OCI-LY1 (cell line): ENCODE data around the gene ROR2.

ENCODE experiments used
- H2AFZ ChIP-seq: fragments of 200-600 bp; sonication (generic), shearing (Covaris generic); 2 replicates; pipeline ENCODE4 v1.6.0; 2014; ENCODE audit warnings: antibody characterized with exemption, mild to moderate bottlenecking, low read length
- H3F3A ChIP-seq: fragments of 200-600 bp; sonication (generic), shearing (Covaris generic); 2 replicates; pipeline ENCODE4 v1.6.0; 2014; ENCODE audit warnings: mild to moderate bottlenecking, antibody characterized with exemption, low read length, moderate library complexity; ENCODE audit not compliant: insufficient read depth
- H3K27ac ChIP-seq: fragments of 200-600 bp; sonication (generic); 2 replicates; pipeline ENCODE4 v1.5.1; 2014; ENCODE audit warnings: low read length, mixed run types, mild to moderate bottlenecking, low read depth; ENCODE audit not compliant: poor library complexity, severe bottlenecking
- H3K27me3 ChIP-seq: fragments of 200-600 bp; sonication (generic); 2 replicates; pipeline ENCODE4 v1.6.0; 2014; ENCODE audit warnings: antibody characterized with exemption, mild to moderate bottlenecking, low read length, moderate library complexity; ENCODE audit not compliant: insufficient read depth
- H3K36me3 ChIP-seq: fragments of 200-600 bp; sonication (generic); 2 replicates; pipeline ENCODE4 v1.6.1; 2014; ENCODE audit warnings: mild to moderate bottlenecking, antibody characterized with exemption, low read length, moderate library complexity, mixed read lengths; ENCODE audit not compliant: insufficient read depth
- H3K4me1 ChIP-seq: fragments of 200-600 bp; sonication (generic); 2 replicates; pipeline ENCODE4 v1.5.1; 2014; ENCODE audit warnings: mild to moderate bottlenecking, low read length, moderate library complexity; ENCODE audit not compliant: insufficient read depth, severe bottlenecking
- H3K4me2 ChIP-seq: fragments of 200-600 bp; sonication (generic), shearing (Covaris generic); 2 replicates; pipeline ENCODE4 v1.6.1; 2014; ENCODE audit warnings: low read length
- H3K4me3 ChIP-seq: fragments of 200-600 bp; sonication (generic); 2 replicates; pipeline ENCODE4 v1.5.1; 2014; ENCODE audit warnings: low read length, low read depth, mild to moderate bottlenecking, mixed read lengths; ENCODE audit not compliant: poor library complexity, severe bottlenecking
- H3K79me2 ChIP-seq: fragments of 200-600 bp; shearing (Covaris generic); 2 replicates; pipeline ENCODE4 v1.6.1; 2016; ENCODE audit warnings: mixed run types, low read length, mixed read lengths; ENCODE audit not compliant: insufficient read depth
- H3K9ac ChIP-seq: fragments of 200-600 bp; sonication (generic), shearing (Covaris generic); 2 replicates; pipeline ENCODE4 v1.6.1; 2014; ENCODE audit warnings: mild to moderate bottlenecking, low read length, mixed read lengths
- H3K9me2 ChIP-seq: fragments of 200-600 bp; sonication (generic), shearing (Covaris generic); 2 replicates; pipeline ENCODE4 v1.6.1; 2014; ENCODE audit warnings: low read depth, mild to moderate bottlenecking, low read length, mixed read lengths
- H3K9me3 ChIP-seq: fragments of 200-600 bp; shearing (Covaris generic); 2 replicates; pipeline ENCODE4 v1.6.1; 2014; ENCODE audit warnings: low read length, mixed read lengths
- H4K20me1 ChIP-seq: fragments of 200-600 bp; sonication (generic), shearing (Covaris generic); 2 replicates; pipeline ENCODE4 v1.6.0; 2016; ENCODE audit warnings: mild to moderate bottlenecking, low read length; ENCODE audit not compliant: insufficient read depth
- EZH2 ChIP-seq: fragments of 200-600 bp; sonication (generic), shearing (Covaris generic); IDR thresholded peaks from 2 replicates; pipeline ENCODE4 v1.8.0; 2017; ENCODE audit warnings: borderline replicate concordance, mixed run types, mild to moderate bottlenecking, antibody characterized with exemption, low read length, moderate library complexity, mixed read lengths
- TF ChIP-seq, protein P1 (sequence below): fragments of 200-600 bp; sonication (generic), shearing (Covaris generic); IDR thresholded peaks from 2 replicates; pipeline ENCODE4 v1.5.1; 2017; ENCODE audit warnings: mild to moderate bottlenecking, antibody characterized with exemption, low read length, moderate library complexity, mixed read lengths

Gene ROR2

DNA sequence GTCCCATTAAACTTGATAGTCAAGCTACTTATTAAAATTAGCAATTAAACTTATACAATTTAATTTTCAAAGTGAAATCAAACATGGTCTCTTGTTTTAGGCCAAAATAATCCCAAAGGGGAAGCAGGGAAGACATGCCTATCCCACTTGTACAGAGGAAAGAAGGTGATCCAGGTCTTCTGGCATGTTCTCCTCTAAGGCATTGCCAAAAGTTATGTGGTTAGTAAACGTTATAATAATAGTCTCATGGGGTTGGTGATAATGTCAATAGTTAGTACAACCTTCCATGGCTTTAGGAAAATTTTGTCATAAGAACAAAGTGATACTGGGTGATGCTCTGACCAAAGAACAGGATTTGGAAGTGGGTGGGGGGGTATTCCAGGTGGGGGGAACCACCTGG, 52.8 kb downstream of the ROR2 start:
- H3K4me1 ChIP-seq = no peaks in the 10 kb centered on the region
- H3K79me2 ChIP-seq = no peaks in the 10 kb centered on the region
- no peaks in the 10 kb centered on the region for H3K9me3 ChIP-seq
- no peak overlapping the region for H3K27ac ChIP-seq
- no peaks in the 10 kb centered on the region for H3K36me3 ChIP-seq
- no peak overlapping the region for H3K4me2 ChIP-seq
- H3K4me3 ChIP-seq = no peak overlapping the region
- no peaks in the 10 kb centered on the region for H3K9me2 ChIP-seq
- no peak for TF ChIP-seq EZH2
- TF ChIP-seq, protein P1, sequence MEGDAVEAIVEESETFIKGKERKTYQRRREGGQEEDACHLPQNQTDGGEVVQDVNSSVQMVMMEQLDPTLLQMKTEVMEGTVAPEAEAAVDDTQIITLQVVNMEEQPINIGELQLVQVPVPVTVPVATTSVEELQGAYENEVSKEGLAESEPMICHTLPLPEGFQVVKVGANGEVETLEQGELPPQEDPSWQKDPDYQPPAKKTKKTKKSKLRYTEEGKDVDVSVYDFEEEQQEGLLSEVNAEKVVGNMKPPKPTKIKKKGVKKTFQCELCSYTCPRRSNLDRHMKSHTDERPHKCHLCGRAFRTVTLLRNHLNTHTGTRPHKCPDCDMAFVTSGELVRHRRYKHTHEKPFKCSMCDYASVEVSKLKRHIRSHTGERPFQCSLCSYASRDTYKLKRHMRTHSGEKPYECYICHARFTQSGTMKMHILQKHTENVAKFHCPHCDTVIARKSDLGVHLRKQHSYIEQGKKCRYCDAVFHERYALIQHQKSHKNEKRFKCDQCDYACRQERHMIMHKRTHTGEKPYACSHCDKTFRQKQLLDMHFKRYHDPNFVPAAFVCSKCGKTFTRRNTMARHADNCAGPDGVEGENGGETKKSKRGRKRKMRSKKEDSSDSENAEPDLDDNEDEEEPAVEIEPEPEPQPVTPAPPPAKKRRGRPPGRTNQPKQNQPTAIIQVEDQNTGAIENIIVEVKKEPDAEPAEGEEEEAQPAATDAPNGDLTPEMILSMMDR = no peak
- no peak overlapping the region for H3K9ac ChIP-seq
- no peaks in the 10 kb centered on the region for H3F3A ChIP-seq
- no peaks in the 10 kb centered on the region for H4K20me1 ChIP-seq
- no peak overlapping the region for H2AFZ ChIP-seq
- no peaks in the 10 kb centered on the region for H3K27me3 ChIP-seq

DNA sequence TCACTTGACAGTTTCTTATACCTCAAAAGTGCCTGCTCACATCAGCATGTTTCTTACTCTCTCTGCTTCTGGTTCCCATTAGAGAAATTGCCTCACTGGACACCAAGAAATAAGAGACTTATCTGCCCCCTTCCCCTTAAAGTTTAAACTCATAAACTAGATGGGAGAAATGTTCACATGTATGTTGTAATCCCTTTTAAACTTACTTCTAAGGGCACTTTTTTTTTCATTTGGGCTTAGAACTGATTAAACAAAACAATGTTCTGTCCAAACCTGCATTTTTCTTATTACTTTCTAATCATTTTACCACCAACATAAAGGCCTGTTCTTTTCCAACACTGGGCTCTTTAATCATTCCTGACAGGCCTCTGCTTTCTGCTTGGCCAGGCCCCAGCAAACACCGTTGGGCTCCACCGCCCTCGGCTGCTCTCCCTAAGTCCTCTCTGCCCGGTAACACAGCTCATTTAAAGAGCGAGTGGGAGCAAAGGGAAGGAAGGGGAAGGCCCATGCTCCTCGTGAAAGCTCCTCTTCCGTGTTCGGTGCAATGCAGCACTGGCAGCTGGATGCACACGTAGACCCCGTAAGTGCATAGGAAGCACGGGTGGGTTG, 53.4 kb downstream of the ROR2 start:
- H3K27me3 ChIP-seq = no peaks in the 10 kb centered on the region
- no peaks in the 10 kb centered on the region for H3K4me1 ChIP-seq
- no peaks in the 10 kb centered on the region for H3K9me2 ChIP-seq
- no peak overlapping the region for H3K9ac ChIP-seq
- H3K9me3 ChIP-seq = no peaks in the 10 kb centered on the region
- no peak overlapping the region for H3K4me3 ChIP-seq
- no peak overlapping the region for H2AFZ ChIP-seq
- H3F3A ChIP-seq = no peaks in the 10 kb centered on the region
- no peaks in the 10 kb centered on the region for H4K20me1 ChIP-seq
- H3K79me2 ChIP-seq = no peaks in the 10 kb centered on the region
- H3K4me2 ChIP-seq = no peak overlapping the region
- no peak for TF ChIP-seq EZH2
- TF ChIP-seq, protein P1 = no peak
- H3K36me3 ChIP-seq = no peaks in the 10 kb centered on the region
- H3K27ac ChIP-seq = no peak overlapping the region

DNA sequence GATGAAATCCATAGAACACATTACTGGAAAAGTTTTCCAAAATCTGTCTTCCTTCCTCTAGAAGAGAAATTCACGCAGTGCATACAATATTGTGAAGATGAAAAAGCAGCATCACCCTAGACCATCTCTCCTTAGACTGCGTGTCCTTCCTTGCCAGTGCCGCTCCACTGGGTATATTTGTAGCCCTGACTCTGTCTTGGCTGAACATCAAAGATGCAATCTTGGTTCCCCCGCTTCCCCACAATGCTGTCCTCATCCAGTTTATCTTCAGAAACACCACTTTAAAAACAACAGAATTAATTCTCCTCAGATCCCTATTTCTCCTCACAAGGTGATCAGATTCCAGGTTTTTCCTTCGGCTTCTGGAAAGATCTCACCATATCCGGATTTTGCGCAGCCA, 53.9 kb downstream of the ROR2 start:
- Histone ChIP-seq H3K27ac (no peak overlapping the region), H3K4me3 (no peak overlapping the region), H3K9ac (no peak overlapping the region), H3K79me2 (no peaks in the 10 kb centered on the region), H3K27me3 (no peaks in the 10 kb centered on the region), H3K9me3 (no peaks in the 10 kb centered on the region), H2AFZ (no peak overlapping the region), H3F3A (no peaks in the 10 kb centered on the region), H3K36me3 (no peaks in the 10 kb centered on the region), H4K20me1 (no peaks in the 10 kb centered on the region), H3K4me1 (no peaks in the 10 kb centered on the region), H3K9me2 (no peaks in the 10 kb centered on the region), H3K4me2 (no peak overlapping the region)
- no peak for TF ChIP-seq EZH2
- TF ChIP-seq, protein P1 = no peak
